ENCODE data around the gene SMIM32. TPM values are rescaled to one million over a fixed set of nuclear protein-coding genes. Genes with fewer than 3 reads are reported as not detected.

The SMIM32 gene
- total and polyA plus RNA-seq, 2 donors (not counting 1 experiment from before 2014, with no cell fraction given) = not detected

DNA sequence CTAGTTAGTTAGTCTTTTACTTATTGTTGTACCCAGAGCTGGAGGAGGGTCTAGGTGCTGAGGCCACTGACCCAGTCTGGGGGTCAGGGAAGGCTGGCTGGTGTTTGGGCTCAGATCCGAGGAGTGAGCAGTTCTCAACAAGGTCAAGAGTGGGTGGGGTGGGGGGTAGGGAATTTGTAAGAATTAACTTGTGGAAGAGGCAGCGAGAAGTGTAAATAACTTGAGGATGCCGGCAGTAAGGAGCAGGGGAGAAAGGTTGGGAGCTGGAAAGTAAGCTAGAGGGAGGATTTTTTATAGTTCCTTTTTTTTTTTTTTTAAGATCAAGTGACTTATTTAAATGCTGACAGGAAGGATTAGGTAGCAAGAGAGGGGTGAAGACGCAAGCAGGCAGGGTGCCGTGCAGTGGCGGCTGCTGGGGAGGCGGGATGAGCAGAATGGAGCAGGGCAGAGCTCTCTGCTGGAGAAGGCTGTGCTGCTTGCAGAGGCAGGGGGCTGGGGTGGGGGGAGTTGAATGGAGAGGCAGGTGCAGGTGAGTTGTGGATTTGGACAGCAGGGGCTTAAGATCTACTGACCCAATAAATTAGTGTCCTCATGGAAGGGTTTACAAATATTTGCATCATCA, 35.3 kb upstream of the SMIM32 start:
- no peak for DNase-seq
- Mint-ChIP-seq H3K27me3 (peaks cover 25% of the 10 kb centered on the region), H3K27ac (no peak overlapping the region), H3K4me1 (no peaks in the 10 kb centered on the region), H3K4me3 (no peak overlapping the region), H3K9me3 (ENCODE audit: insufficient read depth) (no peaks in the 10 kb centered on the region)
- TF ChIP-seq EZH2 (IDR thresholded peaks at IDR 0.05; ENCODE audit: borderline replicate concordance, insufficient read depth, low read depth, low read length, poor library complexity, severe bottlenecking) = no peak
- TF ChIP-seq, protein P1, sequence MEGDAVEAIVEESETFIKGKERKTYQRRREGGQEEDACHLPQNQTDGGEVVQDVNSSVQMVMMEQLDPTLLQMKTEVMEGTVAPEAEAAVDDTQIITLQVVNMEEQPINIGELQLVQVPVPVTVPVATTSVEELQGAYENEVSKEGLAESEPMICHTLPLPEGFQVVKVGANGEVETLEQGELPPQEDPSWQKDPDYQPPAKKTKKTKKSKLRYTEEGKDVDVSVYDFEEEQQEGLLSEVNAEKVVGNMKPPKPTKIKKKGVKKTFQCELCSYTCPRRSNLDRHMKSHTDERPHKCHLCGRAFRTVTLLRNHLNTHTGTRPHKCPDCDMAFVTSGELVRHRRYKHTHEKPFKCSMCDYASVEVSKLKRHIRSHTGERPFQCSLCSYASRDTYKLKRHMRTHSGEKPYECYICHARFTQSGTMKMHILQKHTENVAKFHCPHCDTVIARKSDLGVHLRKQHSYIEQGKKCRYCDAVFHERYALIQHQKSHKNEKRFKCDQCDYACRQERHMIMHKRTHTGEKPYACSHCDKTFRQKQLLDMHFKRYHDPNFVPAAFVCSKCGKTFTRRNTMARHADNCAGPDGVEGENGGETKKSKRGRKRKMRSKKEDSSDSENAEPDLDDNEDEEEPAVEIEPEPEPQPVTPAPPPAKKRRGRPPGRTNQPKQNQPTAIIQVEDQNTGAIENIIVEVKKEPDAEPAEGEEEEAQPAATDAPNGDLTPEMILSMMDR (IDR thresholded peaks at IDR 0.05) = no peak
- H4K20me1 ChIP-seq (ENCODE audit: control insufficient read depth, insufficient read depth, low read length, poor library complexity, severe bottlenecking) = no peaks in the 10 kb centered on the region
- H3K4me1 ChIP-seq (ENCODE audit: control insufficient read depth in 2 of 2, insufficient read depth in 2 of 2, low read length in 2 of 2) = no peaks in the 10 kb centered on the region
- peaks cover 0 to 6% (median 1%) of the 10 kb centered on the region in 4 experiments for H3K27me3 ChIP-seq (replicated peaks in 1 of 4; ENCODE audit: control extremely low read depth in 1 of 4, control insufficient read depth in 3 of 4, insufficient read depth in 4 of 4, low read length in 3 of 4)
- H3K9ac ChIP-seq (ENCODE audit: low read length) = no peak overlapping the region
- intact Hi-C loops (cut with micrococcal nuclease) = no loop called here
- POLR2A ChIA-PET = no interaction called here
- no peak overlapping the region for H3K27ac ChIP-seq (ENCODE audit: low read length in 2 of 2)
- 44% methylated on average over 7 of the region's 7 CpGs for WGBS (ENCODE audit: insufficient coverage)
- ATAC-seq (ENCODE audit: low read depth) = no peak
- H3K36me3 ChIP-seq (replicated peaks in 1 of 2; ENCODE audit: control extremely low read depth in 1 of 2, control insufficient read depth in 1 of 2, extremely low read depth in 1 of 2, insufficient read depth in 2 of 2, low read length in 1 of 2) = no peaks in the 10 kb centered on the region
- no peaks in the 10 kb centered on the region for H3K9me3 ChIP-seq (ENCODE audit: control extremely low read depth in 1 of 3, control insufficient read depth in 2 of 3, insufficient read depth in 1 of 3, low read length in 2 of 3)
- CTCF ChIA-PET = no interaction called here
- H3K4me3 ChIP-seq (ENCODE audit: control extremely low read depth in 1 of 5, extremely low read depth in 1 of 5, insufficient read depth in 1 of 5, low read depth in 2 of 5, low read length in 4 of 5) = no peak overlapping the region
- no peak overlapping the region for H2AFZ ChIP-seq (ENCODE audit: insufficient read depth, low read depth, low read length, poor library complexity, severe bottlenecking)
- H3K4me2 ChIP-seq (replicated peaks; ENCODE audit: low read depth, low read length, poor library complexity, severe bottlenecking) = no peak overlapping the region
- H3K79me2 ChIP-seq (ENCODE audit: control insufficient read depth, insufficient read depth, low read length) = no peaks in the 10 kb centered on the region

DNA sequence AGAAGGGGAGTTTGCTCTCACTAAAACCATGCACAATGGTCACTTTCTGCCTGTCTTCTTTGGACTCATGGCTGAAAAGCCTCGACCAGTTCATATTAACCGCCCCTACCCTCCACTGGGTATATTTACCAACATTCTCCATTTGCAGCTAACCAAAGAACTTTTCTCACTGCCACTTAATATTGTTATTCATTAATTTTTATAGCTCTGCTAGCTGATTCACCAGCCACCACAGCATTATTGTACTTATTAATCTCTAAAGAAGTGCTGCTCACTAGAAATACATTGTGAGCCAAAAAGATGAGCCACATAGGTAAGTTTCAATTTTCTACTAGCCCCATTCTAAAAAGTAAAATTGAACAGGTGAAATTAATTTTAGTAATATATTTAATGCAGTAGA, 33.4 kb upstream of the SMIM32 start:
- peaks cover 0 to under 1% (median 0%) of the 10 kb centered on the region in 3 donors for H3K9me3 ChIP-seq (ENCODE audit: control extremely low read depth in 1 of 3, control insufficient read depth in 2 of 3, insufficient read depth in 1 of 3, low read length in 2 of 3)
- POLR2A ChIA-PET = no interaction called here
- Mint-ChIP-seq H3K4me3 (no peak overlapping the region), H3K27ac (no peak overlapping the region), H3K27me3 (peaks cover 27% of the 10 kb centered on the region), H3K4me1 (no peaks in the 10 kb centered on the region), H3K9me3 (ENCODE audit: insufficient read depth) (peaks cover 1% of the 10 kb centered on the region)
- no peak for ATAC-seq (ENCODE audit: low read depth)
- H3K27ac ChIP-seq (ENCODE audit: low read length in 2 of 2) = no peak overlapping the region
- H3K27me3 ChIP-seq (replicated peaks in 1 of 4; ENCODE audit: control extremely low read depth in 1 of 4, control insufficient read depth in 3 of 4, insufficient read depth in 4 of 4, low read length in 3 of 4) = peaks cover 0 to 10% (median 1%) of the 10 kb centered on the region in 4 experiments
- TF ChIP-seq, protein P1 (IDR thresholded peaks at IDR 0.05) = no peak
- no peak for TF ChIP-seq EZH2 (IDR thresholded peaks at IDR 0.05; ENCODE audit: borderline replicate concordance, insufficient read depth, low read depth, low read length, poor library complexity, severe bottlenecking)
- no peak overlapping the region for H3K9ac ChIP-seq (ENCODE audit: low read length)
- no peak for DNase-seq
- no peaks in the 10 kb centered on the region for H3K36me3 ChIP-seq (replicated peaks in 1 of 2; ENCODE audit: control extremely low read depth in 1 of 2, control insufficient read depth in 1 of 2, extremely low read depth in 1 of 2, insufficient read depth in 2 of 2, low read length in 1 of 2)
- no peak overlapping the region for H3K4me3 ChIP-seq (ENCODE audit: control extremely low read depth in 1 of 5, extremely low read depth in 1 of 5, insufficient read depth in 1 of 5, low read depth in 2 of 5, low read length in 4 of 5)
- CTCF ChIA-PET = no interaction called here
- WGBS (ENCODE audit: insufficient coverage) = no CpG with 5 or more reads among the region's 2 CpGs
- H3K4me2 ChIP-seq (replicated peaks; ENCODE audit: low read depth, low read length, poor library complexity, severe bottlenecking) = no peak overlapping the region
- no peaks in the 10 kb centered on the region for H4K20me1 ChIP-seq (ENCODE audit: control insufficient read depth, insufficient read depth, low read length, poor library complexity, severe bottlenecking)
- no peak overlapping the region for H2AFZ ChIP-seq (ENCODE audit: insufficient read depth, low read depth, low read length, poor library complexity, severe bottlenecking)
- H3K4me1 ChIP-seq (ENCODE audit: control insufficient read depth in 2 of 2, insufficient read depth in 2 of 2, low read length in 2 of 2) = no peaks in the 10 kb centered on the region
- intact Hi-C loops (cut with micrococcal nuclease) = no loop called here
- no peaks in the 10 kb centered on the region for H3K79me2 ChIP-seq (ENCODE audit: control insufficient read depth, insufficient read depth, low read length)

All from B cell (primary cell).